Stimulated activated CD8-positive, alpha-beta memory T cell treated with anti-CD3 and anti-CD28 coated beads, Interleukin-15, amount 100 ng/mL, for 48 hours (primary cell): ENCODE measurements around the gene JUNB.

ENCODE experiments used
- DNase-seq, 2 donors: peaks; one replicate each; pipeline ENCODE4 v3.0.0-alpha.2; 2020; ENCODE audit warnings: low read depth in 2 of 2

JUNB gene

GRCh38 chr19:12774588-12775555 lies 16.4 kb upstream of the JUNB start, which contains the start of gene HOOK2:
TSS of gene HOOK2 (minus strand) at chr19:12775552. CDS start at chr19:12775449, 103 bp downstream.
- DNase-seq = no peak

DNA sequence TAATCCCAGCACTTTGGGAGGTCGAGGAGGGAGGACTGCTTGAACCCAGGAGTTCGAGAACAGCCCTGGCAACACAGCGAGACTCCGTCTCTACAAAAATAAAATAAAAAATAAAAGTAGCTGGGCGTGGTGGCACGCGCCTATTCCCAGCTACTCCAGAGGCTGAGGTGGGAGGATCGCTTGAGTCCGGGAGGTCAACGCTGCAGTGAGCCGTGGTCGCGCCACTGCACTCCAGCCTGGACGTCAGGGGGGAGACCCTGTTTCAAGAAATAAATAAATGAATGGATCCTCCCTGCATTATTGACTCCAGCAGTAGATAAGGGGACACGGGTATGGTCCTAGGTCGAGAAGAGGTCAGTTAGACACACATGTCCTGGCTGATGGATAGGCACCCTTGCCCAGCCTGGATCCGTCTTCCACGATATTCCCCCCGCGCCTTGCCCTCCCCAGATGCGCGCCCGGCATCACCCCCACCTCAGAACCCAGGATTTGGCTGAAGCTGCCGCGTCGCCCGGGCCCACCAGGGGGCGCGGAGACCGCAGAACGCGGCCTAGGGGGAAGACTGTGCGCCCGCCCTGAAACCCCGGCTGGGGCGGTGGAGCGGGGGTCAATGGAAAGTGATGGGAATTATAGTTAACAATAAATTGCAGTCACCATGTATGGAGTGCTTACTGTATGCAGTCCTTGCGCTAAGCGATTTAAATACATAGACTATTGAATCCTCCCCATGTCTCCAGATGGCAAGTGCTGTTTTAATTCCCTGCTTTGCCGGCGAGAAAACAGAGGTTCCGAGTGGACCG lies 13.9 kb upstream of the JUNB start:
- peak; percentile 74 to 80 for DNase-seq

GRCh38 chr19:12778017-12778904 lies 13.0 kb upstream of the JUNB start:
- no peak for DNase-seq

GRCh38 chr19:12778905-12779161 lies 12.5 kb upstream of the JUNB start:
- DNase-seq = no peak

GRCh38 chr19:12779162-12779993 lies 11.9 kb upstream of the JUNB start:
- DNase-seq = no peak

GRCh38 chr19:12782174-12782423 lies 9.2 kb upstream of the JUNB start:
- no peak for DNase-seq

DNA sequence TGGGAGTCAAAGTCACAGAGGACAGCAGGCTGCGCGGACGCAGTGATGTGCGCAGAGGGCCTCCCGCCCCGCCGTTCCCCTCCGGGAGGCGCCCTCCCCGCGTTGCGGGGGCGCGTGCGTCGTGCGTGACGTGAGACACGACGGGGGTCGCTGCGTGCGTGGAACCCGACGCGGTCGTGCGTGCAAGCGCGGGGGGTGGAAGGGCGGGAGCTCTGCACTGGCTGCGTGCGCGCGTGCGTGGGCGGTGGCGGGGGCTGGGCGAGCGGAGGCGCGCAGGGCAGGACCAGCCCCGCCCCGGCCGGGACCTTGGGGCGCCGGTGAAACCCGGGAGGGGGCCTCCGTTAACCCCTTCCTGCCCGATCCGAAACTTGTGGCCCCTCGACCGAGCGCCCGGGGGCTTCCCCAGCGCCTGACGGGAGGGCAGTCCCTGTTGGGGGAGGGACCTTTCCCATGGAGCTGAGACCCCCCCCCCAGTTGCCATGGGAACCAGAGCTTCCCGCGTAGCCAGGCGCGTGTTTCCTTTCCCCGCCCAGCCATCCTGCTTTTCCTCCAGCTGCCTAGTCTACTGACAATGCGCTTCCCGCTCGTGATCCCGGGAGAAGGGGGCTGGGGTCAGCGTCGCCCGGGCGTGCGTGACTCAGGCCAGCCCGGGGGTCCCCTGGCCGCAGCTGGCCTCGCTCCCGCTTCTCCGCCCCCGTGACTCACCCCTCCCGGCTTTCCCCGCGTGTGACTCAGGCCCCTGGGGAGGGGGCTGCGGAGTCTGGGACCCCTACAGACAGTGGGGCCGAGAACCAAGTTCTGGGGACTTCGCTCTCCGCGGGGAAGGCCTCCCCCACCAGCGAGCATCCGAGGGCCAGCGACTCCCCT lies 8.6 kb upstream of the JUNB start:
- DNase-seq = peak; percentile 87

DNA sequence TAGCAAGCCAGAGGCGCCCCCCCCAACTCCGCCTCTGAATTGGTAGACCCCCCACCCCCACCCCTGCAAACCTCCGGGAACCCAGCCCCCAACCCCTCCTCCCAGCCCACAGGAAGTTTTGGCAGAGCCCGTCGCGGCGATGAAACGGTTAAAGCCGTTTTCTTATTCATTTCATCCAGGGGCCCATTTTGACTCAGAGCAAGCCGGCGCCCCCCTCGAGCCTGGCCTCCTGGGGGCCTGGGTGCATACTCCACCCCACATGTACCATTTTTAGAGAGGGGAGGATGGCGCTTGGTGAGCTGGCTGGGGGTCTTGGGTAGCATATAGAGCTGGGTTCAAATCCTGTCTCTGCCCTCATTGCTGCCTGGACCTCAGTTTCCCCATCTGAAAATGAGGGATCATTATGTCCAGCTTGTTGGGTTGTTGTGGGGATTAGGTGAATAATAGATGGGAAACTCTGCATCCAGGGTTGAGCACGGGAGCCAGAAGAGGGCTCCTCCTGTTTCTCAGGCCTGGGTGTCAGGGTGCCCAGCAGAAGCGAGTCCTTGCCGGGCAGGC lies 7.9 kb upstream of the JUNB start:
- peak; percentile 74 to 77 for DNase-seq

- no peak for DNase-seq
These were observed 7.4 kb upstream of the JUNB start for GRCh38 chr19:12783849-12784393.

- DNase-seq = no peak
These were observed 6.9 kb upstream of the JUNB start for GRCh38 chr19:12784394-12784870.

DNA sequence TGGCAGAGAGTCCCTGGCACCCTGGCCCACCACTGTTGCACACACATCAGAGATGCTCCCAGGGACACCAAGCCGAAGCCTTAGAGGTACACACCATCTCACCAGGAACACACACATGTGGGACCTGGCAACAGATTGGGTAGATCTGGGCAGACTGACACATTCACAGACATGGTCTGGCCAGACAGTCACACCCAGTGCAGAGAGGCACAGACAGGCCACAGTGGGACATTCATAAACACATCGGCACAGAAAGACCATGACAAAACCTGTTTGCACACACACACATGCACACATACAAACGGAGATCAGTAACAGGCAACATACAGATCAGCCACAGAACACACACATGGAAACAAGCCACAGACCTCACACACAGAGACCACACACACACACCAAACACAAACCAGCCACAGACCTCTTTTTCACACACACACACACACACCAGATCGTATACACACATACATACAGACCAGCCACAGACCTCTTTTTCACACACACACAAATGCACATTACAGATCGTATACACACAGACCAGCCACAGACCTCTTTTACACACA lies 6.3 kb upstream of the JUNB start:
- DNase-seq = no peak

DNA sequence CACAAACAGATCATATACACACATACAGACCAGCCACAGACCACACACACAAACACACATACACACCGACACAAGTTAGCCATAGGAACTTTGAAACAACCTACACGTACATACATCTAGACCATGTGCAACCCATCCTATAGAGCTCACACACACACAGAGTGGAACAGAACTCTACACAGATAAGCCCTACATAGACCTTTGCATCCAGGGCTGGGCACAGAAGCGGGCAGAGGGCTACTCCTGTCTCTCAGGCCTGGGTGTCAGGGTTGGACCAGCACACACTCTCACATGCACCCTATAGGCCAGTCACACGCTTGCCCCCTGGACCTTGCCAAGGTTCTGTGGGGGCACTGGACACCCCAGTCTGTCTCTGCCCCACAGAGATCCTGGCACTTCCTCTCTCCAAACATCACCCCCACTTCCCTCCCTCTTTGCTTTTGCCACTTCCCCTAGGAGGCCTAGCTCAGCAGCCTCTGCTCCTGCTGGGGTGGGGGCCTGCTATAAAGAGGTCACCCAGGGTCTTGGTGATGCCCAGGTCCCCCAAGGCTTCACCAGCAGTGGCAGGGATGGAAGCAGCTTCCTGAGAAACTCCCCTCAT lies 5.8 kb upstream of the JUNB start:
- DNase-seq = no peak

- DNase-seq = no peak
These were observed 5.0 kb upstream of the JUNB start for GRCh38 chr19:12786141-12786870.

GRCh38 chr19:12786952-12787351 lies 4.3 kb upstream of the JUNB start:
- DNase-seq = no peak

- DNase-seq = no peak
These were observed 3.8 kb upstream of the JUNB start for GRCh38 chr19:12787458-12787857.

DNA sequence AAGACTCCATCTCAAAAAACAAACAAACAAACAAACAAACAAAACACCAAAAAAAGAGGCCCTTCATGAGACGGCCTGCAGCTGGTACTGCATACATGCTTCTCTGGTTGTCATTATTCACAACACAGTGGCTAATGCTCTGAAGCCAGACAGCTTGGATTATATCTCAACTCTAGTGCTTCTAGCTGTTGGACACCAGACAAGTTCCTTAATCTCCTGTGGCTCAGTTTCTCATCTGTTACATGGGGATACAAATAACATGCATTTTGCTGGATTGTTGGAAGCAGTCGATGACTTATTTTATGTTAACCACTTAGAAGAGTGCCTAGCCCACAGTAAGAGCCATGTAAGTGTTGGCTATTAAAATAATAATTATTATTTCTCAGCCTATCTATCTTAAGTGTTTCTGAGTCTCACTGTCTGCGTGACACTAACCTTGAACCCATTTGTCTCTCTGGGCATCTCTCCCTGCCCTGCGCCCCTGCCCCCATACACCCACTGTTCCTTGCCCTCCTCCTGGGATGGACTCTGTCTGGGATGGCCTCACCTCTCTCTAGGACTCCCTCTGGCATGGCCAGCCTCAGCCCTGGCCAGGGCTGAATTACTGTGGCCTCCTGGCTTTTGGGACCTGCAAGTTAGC lies 3.1 kb upstream of the JUNB start:
- no peak for DNase-seq

- DNase-seq = no peak
These were observed 2.6 kb upstream of the JUNB start for GRCh38 chr19:12788682-12789097.
